GM19035 (cell line): ENCODE results near the gene MST1.

Experiments used
- ATAC-seq: cut with Tn5 transposase; IDR thresholded peaks from one replicate; pipeline ENCODE4 v1.9.1; 2021; ENCODE audit not compliant: unreplicated experiment

Gene MST1

DNA sequence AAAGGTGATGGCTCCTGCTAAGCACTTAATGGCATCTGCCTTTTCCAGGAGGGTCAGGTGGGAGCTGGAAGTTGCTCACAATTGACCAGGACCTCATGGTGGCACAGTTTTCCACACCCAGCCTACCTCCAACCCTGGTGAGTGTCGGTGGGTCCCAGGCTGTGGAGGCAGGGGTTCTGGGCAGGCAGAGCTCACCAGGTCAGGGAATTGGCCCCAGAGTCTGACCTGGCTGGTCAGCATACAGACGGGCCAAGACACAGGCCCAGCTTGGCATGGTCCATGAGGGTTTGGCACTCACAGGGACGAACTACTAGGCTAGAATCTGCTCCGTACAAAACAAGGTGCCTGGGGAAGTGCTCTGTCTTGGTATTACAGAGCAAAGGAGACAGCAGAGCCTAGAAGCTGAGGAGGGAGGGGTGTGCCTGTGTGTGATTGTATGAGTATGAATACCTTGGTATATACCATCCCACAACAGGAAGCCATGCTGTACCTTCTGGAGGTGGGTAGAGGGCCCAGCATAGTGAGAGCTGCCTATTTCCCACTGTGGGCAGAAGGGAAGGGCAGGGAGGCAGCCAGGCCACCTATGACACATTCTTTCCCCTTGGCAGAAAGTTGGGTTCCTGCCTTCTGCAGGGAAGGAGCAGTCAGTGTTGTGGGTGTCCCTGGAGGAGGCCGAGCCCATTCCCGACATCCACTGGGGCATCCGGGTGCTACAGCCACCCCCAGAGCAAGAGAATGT is 8.6 kb downstream of the MST1 start:
- no peak for ATAC-seq

DNA sequence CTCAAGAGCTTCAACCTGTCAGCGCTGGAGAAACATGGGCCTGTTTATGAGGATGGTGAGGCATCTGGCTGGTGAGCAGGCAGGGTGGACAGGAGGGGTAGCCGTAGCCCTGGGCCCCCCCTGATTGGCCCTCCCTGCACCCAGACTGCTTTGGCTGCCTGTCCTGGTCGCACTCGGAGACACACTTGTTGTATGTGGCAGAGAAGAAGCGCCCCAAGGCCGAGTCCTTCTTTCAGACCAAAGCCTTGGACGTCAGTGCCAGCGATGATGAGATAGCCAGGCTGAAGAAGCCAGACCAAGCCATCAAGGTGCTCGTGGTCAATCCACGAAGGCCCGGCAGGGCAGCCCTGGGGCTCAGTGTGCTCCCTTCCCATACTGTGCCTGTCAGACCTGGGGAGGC is 13.4 kb downstream of the MST1 start:
- ATAC-seq: no peak

DNA sequence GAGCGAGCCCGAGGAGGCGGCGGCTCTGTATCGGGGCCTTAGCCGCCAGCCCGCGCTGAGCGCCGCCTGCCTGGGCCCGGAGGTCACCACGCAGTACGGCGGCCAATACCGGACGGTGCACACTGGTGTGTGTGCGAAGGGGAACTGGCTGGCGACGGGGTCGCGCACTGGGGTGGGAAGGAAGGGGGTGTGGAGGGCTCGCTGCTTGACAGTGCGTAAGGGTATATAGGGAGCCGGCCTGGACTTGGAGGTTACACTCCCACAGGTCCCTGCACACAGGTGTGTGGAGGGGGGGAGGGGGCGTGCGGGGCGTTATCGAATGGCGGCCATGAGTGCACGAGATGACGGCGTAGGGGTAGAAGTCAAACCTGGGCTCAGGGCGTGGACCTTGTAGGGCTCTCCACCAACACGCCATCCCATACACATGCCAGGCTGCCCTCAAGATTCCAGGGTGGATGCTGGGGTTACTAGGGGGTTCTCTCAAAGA is 14.7 kb downstream of the MST1 start:
- peak; percentile 18 for ATAC-seq

DNA sequence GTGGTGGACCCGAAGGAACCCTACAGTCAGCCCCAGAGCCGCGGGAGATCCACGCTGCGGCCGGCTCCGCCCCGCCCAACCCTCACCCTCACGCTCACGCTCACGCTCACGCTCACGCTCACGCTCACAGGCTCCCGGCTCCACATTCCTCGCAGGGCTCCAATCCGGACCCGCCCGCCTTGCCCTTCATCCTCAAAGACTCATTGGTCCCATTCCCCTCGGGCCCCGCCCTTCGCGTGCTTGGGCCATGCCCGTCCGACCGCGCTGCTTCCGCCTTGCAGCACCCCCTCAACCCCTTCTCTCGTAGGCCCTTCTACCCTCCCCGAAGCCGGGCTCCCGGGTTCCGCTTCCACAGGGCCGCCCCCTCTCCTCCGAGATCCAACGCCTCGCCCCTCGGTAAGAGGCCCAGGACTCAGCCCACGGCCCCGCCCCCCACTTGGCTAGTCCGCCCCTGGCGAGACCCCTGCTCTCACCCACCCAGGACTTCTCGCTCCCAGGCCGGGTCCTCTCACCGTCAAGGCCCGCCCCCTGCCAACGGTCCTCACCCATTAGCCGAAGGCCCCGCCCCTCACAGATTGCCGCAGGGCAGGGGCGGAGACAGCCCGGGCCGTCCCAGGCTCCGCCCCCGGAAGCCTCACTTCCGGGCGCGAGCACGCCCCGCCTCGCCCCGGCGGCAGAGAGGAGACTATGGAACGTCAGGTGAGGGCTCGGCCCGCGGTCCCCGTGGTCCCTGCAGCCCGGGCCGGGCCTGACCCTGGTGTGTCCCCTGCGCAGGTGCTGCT is 15.4 kb downstream of the MST1 start, which contains the start of gene APEH:
Gene APEH (plus strand): TSS at position 637 of the 782 bp plus-strand sequence. CDS start 51 bp downstream, at position 688.
- ATAC-seq: peak; percentile 77

DNA sequence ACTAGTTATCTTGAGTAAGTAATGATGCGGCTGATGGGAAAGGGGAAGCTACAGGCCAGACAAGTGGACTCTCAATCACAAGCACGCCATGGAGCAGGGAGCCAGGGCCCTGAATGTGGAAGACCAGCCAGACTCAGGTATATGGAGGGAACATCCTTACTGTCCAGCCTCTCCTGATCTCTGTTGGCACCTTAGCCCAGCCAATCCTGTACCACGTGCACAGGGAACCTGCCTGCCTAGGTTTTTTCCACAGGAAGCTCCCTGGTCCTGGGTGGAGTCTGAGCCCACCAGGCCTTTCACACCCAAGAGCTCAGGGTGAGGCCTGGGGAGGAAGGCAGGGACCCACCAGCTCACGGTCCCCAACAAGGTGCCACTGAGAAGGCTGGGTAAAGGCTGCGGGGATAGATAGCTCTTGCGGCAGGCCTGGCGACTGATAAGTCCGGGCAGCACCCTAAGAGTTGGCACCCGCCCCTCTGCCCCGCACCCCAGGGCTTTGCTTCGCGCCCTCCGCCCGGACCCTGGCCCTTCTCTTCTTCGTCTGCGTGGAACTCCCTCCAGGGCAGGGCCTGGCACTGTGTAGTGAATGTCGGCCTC is 16.1 kb downstream of the MST1 start:
- peak; percentile 2 for ATAC-seq

DNA sequence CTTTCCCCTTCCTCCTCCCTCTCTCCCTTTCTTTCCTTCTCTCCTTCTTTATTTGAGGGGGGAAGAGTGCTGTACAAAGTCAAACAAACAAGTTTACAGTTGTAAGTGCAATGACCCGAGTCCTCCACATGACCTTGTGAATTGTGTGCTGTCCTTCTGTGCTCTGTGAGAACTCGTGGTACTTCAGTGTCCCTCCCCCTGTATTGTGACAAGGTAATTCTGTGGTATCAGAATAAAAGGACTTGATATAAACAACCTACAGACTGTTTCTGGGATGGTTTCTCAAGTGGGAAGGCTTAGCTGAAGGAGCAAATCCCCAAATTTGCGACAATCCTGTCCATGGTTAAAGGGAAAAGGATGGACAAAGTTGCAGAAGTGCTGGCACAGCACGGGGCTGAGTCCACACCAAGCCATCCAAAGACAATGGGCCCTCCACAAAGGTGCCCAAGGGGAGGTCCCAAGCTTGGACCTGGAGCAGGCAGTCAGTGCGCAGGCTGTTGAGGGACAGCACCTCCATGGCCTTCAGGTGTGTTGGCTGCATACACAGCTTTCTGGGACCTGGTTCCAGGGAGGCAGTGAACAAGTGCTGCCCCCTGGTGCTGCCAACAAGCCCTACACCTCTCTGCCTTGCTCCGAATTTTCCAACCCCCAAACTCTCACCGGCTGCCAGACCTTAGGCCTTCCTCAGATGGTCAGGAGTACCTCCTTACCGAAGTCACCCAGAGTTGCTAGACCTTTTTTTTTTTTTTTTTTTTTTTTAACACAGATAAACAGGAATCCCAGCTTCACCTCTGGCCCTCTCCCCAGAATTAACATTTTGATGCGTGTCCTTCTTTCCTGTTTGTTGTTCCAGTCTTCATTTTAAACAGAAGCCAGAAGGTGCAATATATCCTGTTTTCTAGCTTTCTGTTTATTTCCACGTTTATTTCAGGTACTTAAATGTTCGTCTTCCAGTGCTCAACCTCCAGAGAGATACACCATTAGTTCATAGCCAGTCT is 17.7 kb downstream of the MST1 start:
- no peak for ATAC-seq

DNA sequence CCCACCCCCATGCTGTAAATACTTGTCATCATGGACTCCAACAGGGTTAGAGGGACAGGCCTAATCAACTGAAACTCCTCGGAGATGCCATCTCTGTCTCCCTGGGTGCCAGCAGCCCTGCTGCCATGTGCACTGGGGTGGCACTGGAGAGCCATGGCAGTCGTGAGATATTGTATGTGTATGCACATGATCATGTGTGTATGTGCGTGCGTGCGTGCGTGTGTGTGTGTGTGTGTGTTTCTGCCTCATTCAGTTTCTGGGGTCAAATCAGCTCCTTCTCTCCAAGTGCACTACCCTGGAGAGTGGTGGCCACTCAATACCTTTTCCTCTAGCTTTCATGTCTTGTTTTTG is 18.4 kb downstream of the MST1 start:
- no peak for ATAC-seq

DNA sequence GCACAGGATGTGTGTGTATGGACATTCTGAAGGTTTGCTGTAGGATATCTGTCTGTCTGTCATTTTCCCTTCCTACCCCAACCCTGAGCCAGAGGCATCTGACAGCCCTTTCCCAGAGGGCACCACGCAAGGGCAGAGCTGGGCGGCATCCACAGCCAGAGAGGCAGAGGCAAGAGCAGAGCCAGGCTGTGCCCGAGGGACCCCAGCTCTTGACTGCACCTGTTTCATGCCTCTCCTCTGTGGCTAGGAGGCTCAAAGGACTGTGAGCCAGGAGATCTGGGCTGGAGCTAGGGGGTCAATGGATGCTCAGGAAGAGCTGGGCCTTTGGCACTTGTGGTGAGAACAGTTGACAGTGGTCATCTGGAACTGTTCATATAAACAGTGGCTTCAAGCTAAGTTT is 19.9 kb downstream of the MST1 start:
- no peak for ATAC-seq

DNA sequence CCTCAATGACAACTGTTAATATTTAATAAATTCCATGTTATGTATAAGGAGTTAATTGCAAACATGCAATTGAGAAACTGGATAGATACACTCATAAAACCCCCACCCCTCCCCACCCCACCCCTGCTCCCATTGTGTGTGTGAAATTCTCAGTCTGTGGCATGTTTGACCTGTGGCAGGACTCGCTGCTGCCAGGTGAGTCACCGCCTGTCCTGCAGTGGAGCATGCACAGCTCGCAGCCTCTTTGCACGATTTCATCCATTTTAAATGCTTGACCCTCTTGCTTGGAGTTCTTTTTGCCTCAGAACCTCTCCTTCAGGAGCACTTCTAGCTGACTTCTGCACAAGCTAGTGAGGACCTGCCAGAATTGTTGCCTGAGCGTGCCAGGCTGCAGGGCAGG is 20.4 kb downstream of the MST1 start:
- no peak for ATAC-seq

DNA sequence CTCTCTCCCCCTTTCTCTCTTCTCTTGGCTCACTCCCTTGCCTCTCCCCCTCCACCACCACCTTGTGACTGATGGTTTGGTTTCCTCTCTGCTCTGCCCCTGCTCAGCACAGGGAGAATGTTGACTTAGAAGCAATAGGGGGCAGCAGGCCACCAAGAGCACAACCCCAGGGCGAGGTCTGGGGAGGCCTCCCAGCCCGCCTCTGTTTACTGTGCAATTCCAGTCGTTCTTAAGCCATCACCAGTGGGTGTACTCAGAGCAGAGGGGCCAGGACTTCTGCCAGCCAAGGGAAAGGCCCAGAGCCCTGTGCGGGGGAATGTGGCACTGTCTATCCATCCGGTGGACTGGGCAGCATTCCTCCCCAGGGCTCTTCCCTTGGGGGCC is 20.9 kb downstream of the MST1 start:
- no peak for ATAC-seq

DNA sequence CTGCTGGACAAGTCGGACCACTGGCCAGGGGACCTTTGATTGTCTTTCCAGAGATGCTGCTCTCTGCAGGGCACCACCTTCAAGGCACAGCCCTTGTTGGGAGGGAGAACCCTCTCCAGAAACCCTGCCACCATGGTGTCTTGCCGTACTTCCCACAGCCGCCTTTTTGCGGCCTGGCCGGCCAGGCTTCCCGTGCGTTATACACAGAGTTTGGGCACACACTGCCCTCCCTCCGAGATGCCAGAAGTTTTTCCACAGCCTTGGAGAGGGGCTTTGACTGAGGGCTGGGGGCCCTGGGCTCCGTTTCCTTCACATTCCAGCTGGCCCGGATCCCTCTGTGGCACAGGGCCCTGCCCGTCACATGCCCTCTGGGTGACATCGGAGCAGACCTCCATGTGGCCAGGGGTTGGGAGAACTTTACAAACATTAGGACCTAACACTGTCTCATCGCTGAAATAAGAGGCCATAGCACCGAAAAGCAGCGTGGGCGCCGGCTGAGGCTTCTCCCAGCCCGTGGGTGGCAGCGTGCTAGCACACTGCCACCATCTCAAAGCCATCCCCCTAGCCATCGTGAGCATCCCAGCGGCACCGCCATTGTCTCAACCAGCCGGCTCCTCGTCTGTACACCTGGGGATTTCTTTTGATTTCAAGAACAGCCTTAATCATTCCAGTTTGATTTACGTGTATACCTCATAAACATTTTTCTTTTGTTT is 21.4 kb downstream of the MST1 start:
- ATAC-seq: no peak

DNA sequence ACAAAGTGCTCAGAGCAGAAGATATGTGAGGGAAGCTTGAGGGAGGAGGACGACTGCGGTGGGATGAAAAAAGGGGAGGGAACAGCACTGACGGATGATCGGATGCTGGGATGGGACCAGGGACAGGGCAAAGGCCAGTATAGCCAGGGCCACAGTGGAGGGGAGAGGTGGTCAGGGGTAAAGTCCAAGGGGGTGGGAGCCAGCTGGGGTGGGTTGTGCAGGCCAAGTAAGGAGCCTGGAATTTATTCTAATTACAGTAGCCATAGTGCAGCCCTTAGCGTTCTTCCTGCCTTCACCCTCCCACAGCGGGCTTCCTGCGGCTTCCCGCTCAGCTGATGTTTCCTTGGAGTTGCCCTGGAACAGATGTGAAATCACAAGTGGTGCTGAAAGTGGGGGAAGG is 22.7 kb downstream of the MST1 start:
- no peak for ATAC-seq

DNA sequence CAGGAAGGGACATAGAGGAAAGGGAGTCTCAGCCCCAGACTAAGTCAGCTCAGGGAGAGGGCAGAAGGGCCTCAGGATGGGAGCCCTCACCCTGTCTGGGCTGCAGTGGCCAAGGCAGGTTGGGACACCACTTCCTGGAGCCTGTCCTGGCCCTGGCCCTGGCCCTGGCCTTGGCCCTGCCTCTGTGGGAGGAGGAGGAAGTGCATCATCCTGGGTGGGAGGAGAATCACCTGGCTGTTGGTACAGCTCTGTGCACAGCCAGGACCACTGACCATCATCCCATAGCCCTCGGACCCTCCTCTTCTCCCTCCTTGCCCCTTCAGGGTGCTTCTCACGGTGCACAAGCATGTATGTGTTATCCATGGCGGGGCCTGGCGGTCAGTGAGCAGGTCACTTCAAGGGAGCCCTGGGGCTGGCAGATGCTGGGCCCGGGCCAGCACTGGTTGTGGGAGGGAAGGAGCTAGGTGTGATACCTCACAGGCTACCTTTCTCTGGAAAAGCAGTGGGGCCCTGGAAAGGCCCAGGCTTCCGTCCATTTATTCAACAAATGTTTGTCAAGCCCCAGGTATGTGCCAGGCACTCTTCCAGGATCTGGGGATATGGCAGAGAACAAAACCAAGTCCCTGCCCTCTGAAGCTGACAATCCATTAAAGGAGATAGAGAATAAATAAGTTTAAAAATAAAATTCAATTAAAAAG is 23.3 kb downstream of the MST1 start:
- ATAC-seq: no peak

DNA sequence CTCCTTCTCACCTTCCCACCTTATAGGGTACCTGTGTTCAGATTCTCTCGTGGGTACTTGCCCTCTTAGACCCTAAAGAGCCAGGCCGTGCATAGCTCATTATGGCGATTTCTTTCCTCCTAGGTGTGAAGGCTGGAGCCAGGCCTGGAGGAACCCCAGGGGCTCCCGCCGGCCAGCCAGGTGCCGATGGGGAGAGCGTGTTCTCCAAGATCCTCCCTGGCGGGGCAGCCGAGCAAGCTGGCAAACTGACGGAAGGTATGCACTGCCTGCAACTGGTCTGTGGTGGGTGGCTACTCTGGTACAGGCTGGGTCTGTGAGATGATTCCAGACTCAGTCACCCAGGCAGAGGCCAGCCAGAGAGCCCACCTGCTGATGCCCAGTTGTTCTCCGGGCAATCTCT is 25.0 kb downstream of the MST1 start:
- ATAC-seq: no peak

DNA sequence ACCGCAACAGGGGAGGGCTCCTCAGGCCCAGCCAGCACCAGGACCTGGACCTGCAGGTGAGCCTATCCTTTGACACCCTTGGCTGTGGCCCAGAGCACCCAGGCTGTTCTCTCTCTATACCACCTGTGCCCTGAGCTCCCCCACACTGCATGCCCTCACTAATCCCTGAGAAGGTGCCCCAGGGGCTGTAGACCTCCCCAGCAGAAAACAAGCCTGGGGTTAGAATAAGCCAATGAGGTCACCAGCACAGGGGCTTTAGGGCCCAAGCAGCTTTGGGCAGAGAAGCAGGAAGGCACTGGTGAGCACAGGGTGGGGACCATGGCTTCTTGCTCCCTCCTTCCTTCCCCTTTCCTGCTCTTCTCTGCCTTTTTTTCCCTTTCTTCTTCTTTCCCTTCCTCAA is 25.4 kb downstream of the MST1 start:
- ATAC-seq: no peak

DNA sequence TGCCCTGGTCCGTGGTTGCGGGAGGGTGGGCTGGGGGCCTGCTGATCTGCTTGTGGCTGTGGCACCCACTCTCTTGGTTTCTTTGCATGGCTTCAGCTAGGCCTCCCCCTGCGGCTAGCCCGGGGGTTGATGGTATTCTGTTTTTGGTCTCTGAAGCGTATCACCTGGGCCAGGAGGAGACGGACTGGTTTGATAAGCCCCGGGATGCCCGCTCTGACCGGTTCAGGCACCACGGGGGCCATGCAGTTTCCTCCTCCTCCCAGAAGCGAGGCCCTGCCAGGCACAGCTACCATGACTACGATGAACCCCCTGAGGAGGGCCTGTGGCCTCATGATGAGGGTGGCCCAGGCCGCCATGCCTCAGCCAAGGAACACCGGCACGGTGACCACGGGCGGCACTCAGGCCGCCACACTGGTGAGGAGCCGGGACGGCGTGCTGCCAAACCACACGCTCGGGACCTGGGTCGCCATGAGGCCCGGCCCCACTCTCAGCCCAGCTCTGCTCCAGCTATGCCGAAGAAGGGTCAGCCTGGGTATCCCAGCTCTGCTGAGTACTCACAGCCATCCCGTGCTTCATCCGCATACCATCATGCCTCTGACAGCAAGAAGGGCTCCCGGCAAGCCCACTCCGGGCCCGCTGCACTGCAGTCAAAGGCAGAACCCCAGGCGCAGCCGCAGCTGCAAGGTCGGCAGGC is 26.4 kb downstream of the MST1 start:
- no peak for ATAC-seq

DNA sequence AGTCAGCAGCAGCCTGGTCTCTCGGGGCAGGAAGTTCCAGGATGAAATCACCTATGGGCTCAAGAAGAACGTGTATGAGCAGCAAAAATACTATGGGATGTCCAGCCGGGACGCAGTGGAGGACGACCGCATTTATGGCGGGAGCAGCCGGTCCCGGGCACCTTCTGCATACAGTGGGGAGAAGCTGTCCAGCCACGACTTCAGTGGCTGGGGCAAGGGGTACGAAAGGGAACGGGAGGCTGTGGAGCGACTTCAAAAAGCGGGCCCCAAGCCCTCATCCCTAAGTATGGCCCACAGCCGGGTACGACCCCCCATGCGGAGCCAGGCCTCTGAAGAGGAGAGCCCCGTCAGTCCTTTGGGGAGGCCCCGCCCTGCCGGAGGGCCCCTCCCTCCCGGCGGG is 27.3 kb downstream of the MST1 start:
- no peak for ATAC-seq

DNA sequence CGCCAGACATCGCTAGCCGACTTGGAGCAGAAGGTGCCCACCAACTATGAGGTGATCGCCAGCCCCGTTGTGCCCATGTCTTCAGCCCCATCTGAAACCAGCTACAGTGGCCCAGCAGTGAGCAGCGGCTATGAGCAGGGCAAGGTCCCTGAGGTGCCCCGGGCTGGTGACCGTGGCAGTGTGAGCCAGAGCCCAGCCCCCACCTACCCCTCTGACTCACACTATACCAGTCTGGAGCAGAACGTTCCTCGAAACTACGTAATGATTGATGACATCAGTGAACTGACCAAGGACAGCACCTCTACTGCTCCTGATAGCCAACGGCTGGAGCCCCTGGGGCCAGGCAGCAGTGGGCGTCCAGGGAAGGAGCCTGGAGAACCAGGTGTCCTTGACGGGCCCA is 28.0 kb downstream of the MST1 start:
- no peak for ATAC-seq

DNA sequence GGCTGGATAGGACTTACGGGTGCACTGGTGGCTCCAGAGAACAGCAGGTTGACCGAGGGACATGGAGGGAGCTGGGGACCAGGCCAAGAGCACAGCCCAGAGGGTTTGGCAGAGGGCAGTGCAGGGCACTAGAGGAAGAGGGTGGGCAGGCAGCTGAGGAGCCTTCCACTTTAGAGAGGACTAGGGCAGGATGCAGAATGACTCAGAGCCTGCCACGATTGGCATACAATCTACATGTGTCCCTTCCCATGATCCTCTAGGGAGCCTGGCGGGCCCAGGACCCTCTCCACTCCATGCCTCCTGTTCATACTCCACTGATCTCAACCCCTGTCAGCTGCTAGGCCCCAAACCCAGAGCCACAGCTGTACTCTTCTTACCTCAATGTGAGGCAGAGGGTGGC is 29.5 kb downstream of the MST1 start:
- no peak for ATAC-seq
